Astrocyte (in vitro differentiated cells and primary cell): ENCODE data around the gene BICRA. TPM values are rescaled to one million over a fixed set of nuclear protein-coding genes. Genes with fewer than 3 reads are reported as not detected.

Source experiments
- DNase-seq: peaks from one replicate; pipeline ENCODE4 v3.0.0-alpha.2; 2010; ENCODE audit warnings: low read depth
- FAIRE-seq: peaks from 2 replicates; lab custom pipeline; 2011; peaks lifted over from hg19 to GRCh38; lab: Jason Lieb, UNC
- H2AFZ ChIP-seq: 2 replicates; pipeline ENCODE4 v1.6.0; 2012; ENCODE audit warnings: low read depth, low read length, inconsistent platforms
- H3K27ac ChIP-seq: 2 replicates; pipeline ENCODE4 v1.5.1; 2011; ENCODE audit warnings: low read depth, low read length, inconsistent platforms
- H3K27me3 ChIP-seq: 2 replicates; pipeline ENCODE4 v1.6.0; 2011; ENCODE audit warnings: low read length, inconsistent platforms; ENCODE audit not compliant: insufficient read depth
- H3K36me3 ChIP-seq: 2 replicates; pipeline ENCODE4 v1.5.1; 2011; ENCODE audit warnings: low read length, inconsistent platforms; ENCODE audit not compliant: insufficient read depth
- H3K4me1 ChIP-seq: 2 replicates; pipeline ENCODE4 v1.5.1; 2011; ENCODE audit warnings: low read length, inconsistent platforms; ENCODE audit not compliant: insufficient read depth
- H3K4me2 ChIP-seq: 2 replicates; pipeline ENCODE4 v1.6.0; 2012; ENCODE audit warnings: low read length, inconsistent platforms
- H3K4me3 ChIP-seq: 2 replicates; pipeline ENCODE4 v1.5.1; 2011; ENCODE audit warnings: low read depth, mild to moderate bottlenecking, low read length, inconsistent platforms; ENCODE audit not compliant: insufficient read depth
- H3K79me2 ChIP-seq: 2 replicates; pipeline ENCODE4 v1.6.0; 2012; ENCODE audit warnings: mild to moderate bottlenecking, low read length, inconsistent platforms; ENCODE audit not compliant: insufficient read depth
- H3K9ac ChIP-seq: 2 replicates; pipeline ENCODE4 v1.6.0; 2012; ENCODE audit warnings: mild to moderate bottlenecking, low read length, inconsistent platforms
- H3K9me3 ChIP-seq: 2 replicates; pipeline ENCODE4 v1.5.1; 2012; ENCODE audit warnings: low read depth, mild to moderate bottlenecking, low read length, inconsistent platforms; ENCODE audit not compliant: insufficient read depth
- H4K20me1 ChIP-seq: 2 replicates; pipeline ENCODE4 v1.6.0; 2012; ENCODE audit warnings: low read length, inconsistent platforms; ENCODE audit not compliant: insufficient read depth
- H3K27ac Mint-ChIP-seq: one replicate; pipeline ENCODE4 v1.8.0; 2021; ENCODE audit warnings: mild to moderate bottlenecking, mixed read lengths; ENCODE audit not compliant: unreplicated experiment
- H3K27me3 Mint-ChIP-seq: one replicate; pipeline ENCODE4 v1.8.0; 2021; ENCODE audit warnings: low read depth, mixed read lengths; ENCODE audit not compliant: unreplicated experiment
- H3K36me3 Mint-ChIP-seq: one replicate; pipeline ENCODE4 v1.8.0; 2021; ENCODE audit warnings: low read depth, mixed read lengths; ENCODE audit not compliant: unreplicated experiment
- H3K4me1 Mint-ChIP-seq: one replicate; pipeline ENCODE4 v1.8.0; 2021; ENCODE audit warnings: low read depth, mixed read lengths; ENCODE audit not compliant: unreplicated experiment
- H3K4me3 Mint-ChIP-seq: one replicate; pipeline ENCODE4 v1.8.0; 2021; ENCODE audit warnings: mild to moderate bottlenecking, moderate library complexity, mixed read lengths; ENCODE audit not compliant: unreplicated experiment
- H3K9me3 Mint-ChIP-seq: one replicate; pipeline ENCODE4 v1.8.0; 2021; ENCODE audit warnings: mild to moderate bottlenecking, mixed read lengths; ENCODE audit not compliant: unreplicated experiment
- EZH2 ChIP-seq: IDR thresholded peaks from 2 replicates; pipeline ENCODE4 v1.6.1; 2012; ENCODE audit warnings: mild to moderate bottlenecking, low read length, inconsistent platforms; ENCODE audit not compliant: insufficient read depth
- total RNA-seq: library from RNA; stranded (reverse); gene quantifications from 2 replicates; pipeline ENCODE4 v1.2.1, GENCODE V29; 2021
- TF ChIP-seq, protein P1 (sequence below): IDR thresholded peaks from 2 replicates; pipeline ENCODE4 v1.5.1; 2011; ENCODE audit warnings: low read depth, mild to moderate bottlenecking, inconsistent platforms, low read length, moderate library complexity; ENCODE audit not compliant: insufficient read depth

BICRA gene
- total RNA-seq, 1 donor from 2014 or later = 20.7 TPM

DNA sequence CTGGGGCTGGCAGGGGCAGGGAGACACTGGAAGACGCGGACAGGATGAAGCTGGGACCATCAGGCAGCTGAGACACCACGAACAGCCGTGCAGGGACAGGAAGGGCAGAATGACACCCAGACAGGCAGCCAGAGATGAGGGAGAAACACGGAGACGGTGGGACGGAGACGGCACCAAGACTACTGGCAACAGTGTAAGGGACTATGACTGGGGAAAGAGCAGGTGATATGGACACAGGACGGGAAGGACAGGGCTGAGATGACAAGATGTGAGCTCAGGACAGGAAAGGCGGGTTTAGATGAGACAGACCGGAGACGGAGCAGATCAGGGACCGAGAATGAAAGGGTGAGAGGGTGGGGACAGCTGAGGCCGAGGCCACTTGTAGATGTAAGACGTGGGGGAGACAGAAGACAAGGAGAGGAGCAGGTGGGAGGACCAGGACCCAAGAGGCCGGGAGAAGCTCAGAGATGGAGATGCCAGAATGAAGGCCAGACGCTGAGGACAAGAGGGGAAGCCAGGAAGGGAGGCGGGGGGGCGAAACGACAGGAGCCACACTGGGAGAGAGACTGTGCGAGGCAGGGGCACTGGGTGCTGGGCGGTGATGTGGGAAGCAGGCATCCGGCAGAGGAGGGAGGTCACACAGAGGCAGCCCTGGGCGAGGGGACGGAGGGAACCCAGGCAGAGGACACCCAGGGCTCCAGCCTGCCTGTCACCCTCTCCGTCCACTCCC, 86.8 kb downstream of the BICRA start:
- Histone ChIP-seq H3K4me2 (no peak overlapping the region), H3K4me1 (no peaks in the 10 kb centered on the region), H4K20me1 (peaks cover 56% of the 10 kb centered on the region), H3K27ac (no peak overlapping the region), H3K9me3 (no peaks in the 10 kb centered on the region), H3K27me3 (no peaks in the 10 kb centered on the region), H3K79me2 (peaks cover 9% of the 10 kb centered on the region), H3K9ac (no peak overlapping the region), H2AFZ (no peak overlapping the region), H3K4me3 (no peak overlapping the region), H3K36me3 (peaks cover 14% of the 10 kb centered on the region)
- Mint-ChIP-seq H3K4me3 (no peak overlapping the region), H3K27ac (peak overlapping the region; percentile 68), H3K27me3 (no peaks in the 10 kb centered on the region), H3K9me3 (no peaks in the 10 kb centered on the region), H3K36me3 (peaks cover 4% of the 10 kb centered on the region), H3K4me1 (no peaks in the 10 kb centered on the region)
- DNase-seq (no peak), FAIRE-seq (no peak)
- TF ChIP-seq, protein P1, sequence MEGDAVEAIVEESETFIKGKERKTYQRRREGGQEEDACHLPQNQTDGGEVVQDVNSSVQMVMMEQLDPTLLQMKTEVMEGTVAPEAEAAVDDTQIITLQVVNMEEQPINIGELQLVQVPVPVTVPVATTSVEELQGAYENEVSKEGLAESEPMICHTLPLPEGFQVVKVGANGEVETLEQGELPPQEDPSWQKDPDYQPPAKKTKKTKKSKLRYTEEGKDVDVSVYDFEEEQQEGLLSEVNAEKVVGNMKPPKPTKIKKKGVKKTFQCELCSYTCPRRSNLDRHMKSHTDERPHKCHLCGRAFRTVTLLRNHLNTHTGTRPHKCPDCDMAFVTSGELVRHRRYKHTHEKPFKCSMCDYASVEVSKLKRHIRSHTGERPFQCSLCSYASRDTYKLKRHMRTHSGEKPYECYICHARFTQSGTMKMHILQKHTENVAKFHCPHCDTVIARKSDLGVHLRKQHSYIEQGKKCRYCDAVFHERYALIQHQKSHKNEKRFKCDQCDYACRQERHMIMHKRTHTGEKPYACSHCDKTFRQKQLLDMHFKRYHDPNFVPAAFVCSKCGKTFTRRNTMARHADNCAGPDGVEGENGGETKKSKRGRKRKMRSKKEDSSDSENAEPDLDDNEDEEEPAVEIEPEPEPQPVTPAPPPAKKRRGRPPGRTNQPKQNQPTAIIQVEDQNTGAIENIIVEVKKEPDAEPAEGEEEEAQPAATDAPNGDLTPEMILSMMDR = no peak
- no peak for TF ChIP-seq EZH2

DNA sequence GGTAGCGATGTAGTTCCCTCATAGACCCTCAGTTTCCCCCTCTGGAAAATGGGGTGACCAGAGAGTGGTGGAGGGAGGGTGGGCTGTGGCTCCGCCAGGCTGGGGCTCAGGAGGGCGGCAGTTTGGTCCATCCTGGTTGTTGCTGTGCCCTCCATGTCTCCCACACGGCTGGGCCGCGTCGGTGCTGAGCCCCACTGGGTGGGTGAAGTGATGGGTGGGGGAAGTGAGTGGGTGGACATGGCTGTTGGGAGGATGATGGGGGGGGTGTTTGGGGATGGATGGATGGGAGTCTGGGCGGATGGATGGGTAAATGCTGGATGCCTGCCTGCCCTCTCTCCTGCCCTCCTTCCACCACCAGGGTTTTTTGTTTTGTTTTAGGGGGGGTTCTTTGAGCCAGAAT, 87.7 kb downstream of the BICRA start:
- Histone ChIP-seq H3K4me2 (no peak overlapping the region), H2AFZ (no peak overlapping the region), H3K36me3 (peaks cover 9% of the 10 kb centered on the region), H3K4me3 (no peak overlapping the region), H3K79me2 (peaks cover 9% of the 10 kb centered on the region), H3K9me3 (no peaks in the 10 kb centered on the region), H4K20me1 (peaks cover 50% of the 10 kb centered on the region), H3K27ac (no peak overlapping the region), H3K9ac (no peak overlapping the region), H3K27me3 (no peaks in the 10 kb centered on the region), H3K4me1 (no peaks in the 10 kb centered on the region)
- DNase-seq = no peak
- Mint-ChIP-seq H3K27ac (no peak overlapping the region), H3K4me1 (no peaks in the 10 kb centered on the region), H3K27me3 (no peaks in the 10 kb centered on the region), H3K36me3 (no peaks in the 10 kb centered on the region), H3K4me3 (no peak overlapping the region), H3K9me3 (no peaks in the 10 kb centered on the region)
- FAIRE-seq = no peak
- TF ChIP-seq EZH2 = no peak
- TF ChIP-seq, protein P1 = no peak

DNA sequence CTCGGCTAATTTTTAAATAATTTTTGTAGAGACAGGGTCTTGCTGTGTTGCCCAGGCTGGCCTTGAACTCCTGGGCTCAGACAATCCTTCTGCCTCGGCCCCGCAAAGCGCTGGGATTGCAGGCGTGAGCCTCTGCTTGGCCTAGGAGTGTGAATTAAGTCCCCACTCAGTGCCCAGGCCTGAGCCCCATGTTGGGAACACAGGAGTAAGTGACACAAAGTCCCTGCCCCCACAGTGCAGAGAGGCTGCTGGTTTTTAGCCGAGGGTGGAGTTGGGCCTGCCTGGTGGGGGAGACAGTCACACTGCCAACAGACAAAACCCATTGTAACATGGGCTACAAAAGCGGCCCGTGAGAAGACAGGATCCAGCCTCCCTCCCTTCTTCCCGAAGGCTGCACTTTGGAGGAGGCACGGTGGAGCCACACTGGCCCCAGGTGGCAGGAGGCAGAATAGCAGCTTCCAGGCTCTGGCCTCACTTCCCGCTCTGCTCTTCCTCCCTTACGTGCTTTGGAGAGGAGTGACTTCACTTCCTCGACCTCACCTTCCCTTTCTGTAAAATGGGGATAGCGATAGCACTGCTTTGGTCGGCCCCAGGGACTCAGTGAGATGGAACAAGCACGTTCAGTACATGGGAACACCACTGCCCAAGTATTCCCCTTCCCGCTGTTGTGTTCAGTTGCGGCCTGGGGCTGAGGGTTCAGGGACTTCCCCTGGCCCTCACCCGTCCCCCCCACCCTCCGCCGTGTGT, 89.1 kb downstream of the BICRA start:
- Mint-ChIP-seq H3K9me3 (no peaks in the 10 kb centered on the region), H3K36me3 (peaks cover 2% of the 10 kb centered on the region), H3K4me3 (no peak overlapping the region), H3K4me1 (no peaks in the 10 kb centered on the region), H3K27ac (no peak overlapping the region), H3K27me3 (no peaks in the 10 kb centered on the region)
- no peaks in the 10 kb centered on the region for H3K27me3 ChIP-seq
- H3K4me2 ChIP-seq = no peak overlapping the region
- no peak overlapping the region for H3K4me3 ChIP-seq
- no peaks in the 10 kb centered on the region for H3K4me1 ChIP-seq
- FAIRE-seq = peak; percentile 72
- TF ChIP-seq EZH2 = no peak
- TF ChIP-seq, protein P1 = peak; percentile 99
- peaks cover 37% of the 10 kb centered on the region for H4K20me1 ChIP-seq
- H2AFZ ChIP-seq = no peak overlapping the region
- no peak overlapping the region for H3K9ac ChIP-seq
- peaks cover 5% of the 10 kb centered on the region for H3K79me2 ChIP-seq
- peak; percentile 51 for DNase-seq
- no peaks in the 10 kb centered on the region for H3K9me3 ChIP-seq
- H3K36me3 ChIP-seq = peaks cover 9% of the 10 kb centered on the region
- no peak overlapping the region for H3K27ac ChIP-seq
